HL-60 (cell line): ENCODE results near the gene AGPAT4.

ENCODE experiments used
- CTCF ChIP-seq: IDR thresholded peaks from one replicate; pipeline ENCODE4 v1.5.1; 2011; ENCODE audit warnings: low read length, control low read depth, inconsistent platforms; ENCODE audit not compliant: insufficient read depth
- GABPA ChIP-seq: IDR thresholded peaks from 2 replicates; pipeline ENCODE4 v1.6.1; 2012; ENCODE audit warnings: low read depth
- POLR2AphosphoS5 ChIP-seq: IDR thresholded peaks from 2 replicates; pipeline ENCODE4 v1.6.1; 2012; ENCODE audit warnings: low read depth

- TF ChIP-seq CTCF, result no peak
- no peak for TF ChIP-seq GABPA
- no peak for TF ChIP-seq POLR2AphosphoS5
These were observed 58.7 kb downstream of the AGPAT4 start for GRCh38 chr6:161215193-161215592.
